GM18861 (cell line): ENCODE data around the gene USH1C.

Experiments used
- ATAC-seq: cut with Tn5 transposase; IDR thresholded peaks from one replicate; pipeline ENCODE4 v1.9.1; 2021; ENCODE audit not compliant: unreplicated experiment

The USH1C gene

DNA sequence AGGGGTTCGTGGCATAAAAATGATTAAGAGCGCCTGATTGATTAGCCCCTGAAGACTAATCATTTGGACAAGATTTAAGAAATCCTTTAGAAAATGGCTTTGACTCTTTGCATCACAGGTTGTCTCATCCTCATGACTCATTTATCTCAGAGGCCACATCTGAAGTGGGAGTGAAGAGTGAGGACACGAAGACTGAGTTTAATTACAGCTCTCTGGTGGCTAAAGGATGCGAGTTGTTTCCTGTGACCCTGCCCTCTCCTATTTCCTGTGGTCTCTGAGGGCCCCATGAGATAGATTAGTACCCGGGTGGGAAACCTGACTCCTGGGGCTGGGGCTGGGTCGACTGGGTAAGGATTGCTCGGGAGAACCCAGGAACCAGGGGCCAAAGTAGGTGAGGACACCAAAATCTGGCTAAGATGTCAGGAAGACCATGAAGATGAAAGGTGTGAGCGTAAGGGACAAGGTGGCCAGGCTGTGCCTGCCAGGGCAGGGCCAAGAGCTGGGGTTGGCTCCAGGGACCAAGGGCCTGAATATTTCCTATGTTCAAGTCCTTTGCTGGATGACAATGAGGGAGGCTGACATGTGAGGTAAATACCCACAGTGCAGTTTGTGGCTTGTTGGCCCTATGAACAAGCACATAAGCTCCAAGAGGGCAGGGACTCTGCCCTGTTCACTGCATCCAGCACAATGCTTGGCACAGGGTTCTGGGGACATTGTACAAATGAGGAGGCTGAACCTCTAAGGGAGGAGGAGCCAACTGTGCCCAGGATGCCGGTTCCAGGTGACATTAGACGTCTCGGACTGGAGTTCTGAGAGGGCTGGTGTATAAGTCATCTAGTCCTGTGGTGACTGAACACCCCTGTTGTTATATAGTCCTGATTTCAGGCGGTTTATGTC lies 6.5 kb upstream of the USH1C start:
- no peak for ATAC-seq

GRCh38 chr11:17548444-17548843 lies 4.2 kb upstream of the USH1C start:
- no peak for ATAC-seq

GRCh38 chr11:17547932-17548331 lies 3.7 kb upstream of the USH1C start:
- ATAC-seq = no peak

- ATAC-seq = no peak
Measured at GRCh38 chr11:17547051-17547577, 2.9 kb upstream of the USH1C start, which contains the start of gene OTOG. OTOG (plus strand) TSS chr11:17547259; CDS start chr11:17547373, 114 bp downstream.

GRCh38 chr11:17546240-17546639 lies 2.0 kb upstream of the USH1C start:
- ATAC-seq = no peak

- ATAC-seq = no peak
Measured at GRCh38 chr11:17543574-17544180, 539 bp downstream of the USH1C start.

DNA sequence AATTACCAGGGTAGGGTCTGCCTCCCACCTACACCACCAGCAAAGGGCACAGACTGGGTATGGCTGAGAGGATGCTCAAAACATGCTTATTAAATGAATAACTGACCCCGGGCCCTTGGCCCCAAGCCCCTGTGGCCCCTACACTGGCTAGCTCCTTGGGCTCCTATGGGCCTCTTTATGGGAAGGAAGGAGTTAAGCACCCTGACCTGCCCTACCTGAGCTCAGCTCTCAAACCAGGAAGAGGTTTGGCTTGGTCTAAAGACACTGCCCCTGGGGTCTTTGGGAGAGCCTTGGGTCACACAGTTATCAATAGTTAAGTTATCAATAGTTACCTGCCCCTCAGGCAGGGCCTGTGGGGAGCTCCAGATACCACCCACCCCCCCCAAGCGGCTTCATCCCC lies 1.2 kb downstream of the USH1C start:
- no peak for ATAC-seq

DNA sequence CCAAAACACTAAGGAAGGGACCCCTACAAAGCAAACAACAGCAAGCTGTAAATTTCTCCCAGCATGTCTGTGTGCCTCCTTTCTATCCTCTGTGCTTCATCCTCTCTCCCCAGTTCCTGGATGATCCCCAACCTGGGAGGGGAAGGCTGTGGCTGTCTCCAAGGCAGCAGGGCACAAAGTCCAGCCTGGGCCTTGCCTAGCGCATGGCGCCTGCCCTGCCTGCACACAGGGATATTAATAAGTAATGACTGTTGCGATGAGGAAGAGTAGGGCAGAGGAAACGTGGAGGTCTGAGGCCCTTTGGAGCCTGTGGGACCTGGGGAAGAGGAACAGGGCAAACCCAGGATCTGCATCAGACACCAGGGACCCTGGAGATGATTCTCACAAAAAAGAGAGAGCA lies 2.0 kb downstream of the USH1C start:
- ATAC-seq = no peak

- no peak for ATAC-seq
Measured at GRCh38 chr11:17541330-17541885, 2.8 kb downstream of the USH1C start.

DNA sequence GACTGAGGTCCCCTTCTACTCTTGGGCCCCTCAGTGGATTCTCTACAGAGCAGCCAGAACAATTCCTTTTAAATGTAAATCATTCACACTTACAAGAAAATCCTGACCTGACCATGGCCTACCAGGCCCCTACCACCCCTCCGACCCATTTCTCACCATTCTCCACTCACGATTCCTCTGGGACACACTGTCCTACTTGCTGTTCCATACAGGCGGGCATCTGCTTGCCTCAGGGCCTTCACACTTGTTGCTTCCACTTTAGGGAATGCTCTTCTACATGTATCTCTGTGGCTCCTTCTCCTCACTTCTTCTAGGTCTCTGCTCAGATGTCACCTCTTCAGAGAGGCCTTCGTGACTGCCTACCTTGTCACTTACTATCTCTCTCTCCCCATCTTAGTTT lies 3.4 kb downstream of the USH1C start:
- ATAC-seq = no peak

GRCh38 chr11:17538731-17539130 lies 5.5 kb downstream of the USH1C start:
- no peak for ATAC-seq

DNA sequence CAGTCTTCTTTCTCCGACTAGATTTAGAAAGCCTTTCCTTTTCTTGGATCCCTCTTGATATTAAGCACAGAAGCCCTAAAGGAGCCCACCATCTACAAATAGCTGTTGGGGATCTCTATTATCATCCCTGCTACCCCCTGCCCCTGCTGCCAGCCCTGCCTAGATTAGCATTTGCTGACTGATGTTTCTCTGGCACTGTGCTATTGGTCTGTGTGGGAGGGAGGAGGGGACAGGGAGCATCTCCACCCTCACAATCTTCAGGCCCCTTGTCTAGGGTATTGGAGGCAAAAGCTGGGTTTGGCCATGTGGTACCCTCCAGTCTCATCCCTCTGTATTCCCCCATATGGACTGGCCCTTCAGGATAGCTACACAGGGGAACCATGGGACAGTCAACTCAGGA lies 6.2 kb downstream of the USH1C start:
- no peak for ATAC-seq

DNA sequence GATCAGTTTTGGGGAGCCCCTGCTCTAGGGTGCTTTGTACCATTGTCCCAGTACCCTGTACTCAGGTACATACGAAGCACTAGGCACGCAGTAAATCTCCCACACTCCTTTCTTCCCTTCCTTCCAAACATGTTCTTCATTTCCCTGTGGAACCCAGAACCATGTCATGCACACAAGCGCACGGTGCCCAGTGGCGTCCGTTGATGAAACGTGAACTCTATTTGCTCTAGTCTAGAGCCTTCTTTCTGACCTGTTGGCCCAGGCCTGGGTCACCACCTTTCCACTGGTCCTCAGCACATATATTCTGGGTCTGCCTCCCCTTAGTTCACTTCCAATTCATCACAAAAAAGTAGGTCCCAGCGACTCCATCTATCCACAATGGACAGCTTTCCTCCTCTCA lies 7.0 kb downstream of the USH1C start:
- no peak for ATAC-seq

GRCh38 chr11:17535488-17535887 lies 8.7 kb downstream of the USH1C start:
- ATAC-seq = no peak

DNA sequence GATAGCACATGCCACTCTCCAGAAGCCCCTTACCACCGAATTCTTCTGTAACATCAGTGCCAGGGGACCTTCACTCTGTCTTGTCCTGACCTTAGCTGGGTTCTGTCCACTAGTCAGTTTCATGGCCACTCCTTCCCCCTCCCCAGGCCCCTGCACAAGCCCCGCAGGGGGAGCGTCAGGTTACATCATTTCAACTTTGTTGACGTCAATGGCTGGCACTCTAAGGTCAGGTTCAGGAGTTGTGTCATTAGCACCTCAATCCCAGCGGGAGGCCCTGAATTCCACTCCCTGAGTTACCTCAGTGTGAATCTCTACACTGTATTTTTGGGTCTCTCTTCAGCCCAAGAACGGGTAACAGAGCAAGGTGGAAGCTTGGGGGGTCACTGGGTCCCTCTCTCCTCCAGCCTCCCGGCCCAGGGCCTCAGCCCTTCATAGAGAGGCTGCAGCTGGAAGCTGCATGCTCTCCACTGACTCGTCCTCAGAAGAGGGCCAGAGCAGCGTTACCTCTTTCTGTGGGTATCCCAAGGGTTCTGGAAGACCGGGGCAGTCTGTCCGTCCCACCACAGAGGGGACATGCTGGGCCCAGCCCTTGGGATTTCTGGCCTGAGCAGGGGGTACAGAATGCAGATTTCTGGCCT lies 10.3 kb downstream of the USH1C start:
- no peak for ATAC-seq

GRCh38 chr11:17533341-17533740 lies 10.9 kb downstream of the USH1C start:
- no peak for ATAC-seq

DNA sequence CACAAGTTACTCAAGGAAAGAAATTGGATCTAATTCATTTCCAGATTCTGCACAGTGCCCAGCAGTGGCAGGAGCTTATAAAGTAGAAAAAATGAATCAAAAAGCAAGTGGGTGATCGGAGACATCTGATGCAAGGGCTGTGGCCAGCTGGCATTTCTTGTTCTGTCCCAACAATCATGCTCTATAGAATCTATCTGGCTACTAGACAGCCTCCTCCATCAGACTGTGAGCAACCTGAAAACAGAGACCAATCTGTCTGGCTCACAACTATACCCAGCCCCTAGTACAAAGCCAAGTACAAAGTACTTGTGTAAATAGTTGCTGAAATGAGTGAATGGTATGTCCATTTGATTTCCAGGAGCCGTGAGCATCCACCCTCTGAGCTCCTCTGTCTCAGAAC lies 11.4 kb downstream of the USH1C start:
- no peak for ATAC-seq

DNA sequence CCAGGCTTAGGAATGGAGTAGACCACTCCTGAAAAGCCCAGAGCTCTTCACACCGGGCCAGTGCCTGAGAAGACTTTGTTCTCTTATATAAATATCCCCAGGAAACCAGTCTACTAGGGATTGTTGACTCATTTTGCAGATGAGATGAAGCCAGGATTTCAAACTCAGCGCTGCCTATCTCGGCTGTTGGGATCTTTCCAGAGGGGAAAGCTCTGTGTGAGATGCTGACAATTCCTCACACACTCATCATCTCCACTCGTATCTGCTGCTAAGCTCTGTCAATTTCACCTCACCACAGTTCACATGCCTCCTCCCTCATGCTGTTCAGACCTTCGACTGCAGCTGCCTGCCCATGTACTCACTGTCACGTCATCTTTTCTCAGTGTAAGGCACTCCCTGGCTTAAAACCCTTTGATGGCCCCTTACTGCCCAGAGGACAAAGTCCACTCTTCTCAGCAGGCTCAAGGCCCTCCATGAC lies 12.5 kb downstream of the USH1C start:
- no peak for ATAC-seq

DNA sequence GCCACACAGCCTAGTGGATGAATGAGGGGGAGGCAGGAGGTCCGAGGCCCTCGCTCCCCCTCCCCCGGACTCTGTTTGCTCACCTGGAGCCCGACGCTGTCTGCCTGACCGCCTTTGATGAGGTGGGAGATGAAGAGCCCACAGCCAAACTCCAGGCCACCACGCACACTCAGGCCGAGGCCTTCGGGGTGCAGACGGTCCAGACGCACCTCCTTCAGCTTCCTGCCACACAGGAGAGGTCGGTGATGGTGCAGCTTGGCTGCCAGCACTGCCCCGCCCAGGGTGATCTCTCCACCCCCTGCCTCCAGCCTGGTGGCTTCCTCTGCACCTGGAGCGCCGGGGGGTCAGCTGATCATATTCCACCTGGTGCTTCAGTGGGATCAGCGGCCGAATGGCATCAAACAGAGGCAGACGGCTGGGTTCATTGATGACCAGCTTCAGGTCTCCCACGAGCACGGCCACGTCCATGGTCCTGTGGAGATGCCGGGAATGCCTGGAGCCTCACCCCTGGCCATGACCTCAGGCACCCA lies 13.1 kb downstream of the USH1C start:
- ATAC-seq = no peak

DNA sequence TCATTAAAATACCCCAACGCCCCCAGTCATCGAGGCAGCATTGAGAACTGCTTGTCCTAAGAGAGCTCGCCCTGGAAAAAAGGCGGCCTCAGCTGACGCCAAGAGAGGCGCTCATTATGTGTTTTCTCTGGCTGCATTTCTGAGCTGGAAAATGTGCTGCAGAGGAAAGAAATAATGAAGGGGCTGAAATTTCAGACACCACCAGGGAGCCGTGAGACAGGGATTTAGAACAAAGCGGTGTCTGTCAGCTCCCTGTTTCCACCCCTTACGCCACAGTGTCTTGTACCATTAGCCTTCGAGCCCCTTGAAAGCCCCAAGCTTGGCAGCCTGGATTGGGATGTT lies 14.4 kb downstream of the USH1C start:
- no peak for ATAC-seq
